ENCODE data around the gene CLEC16A. TPM values are rescaled to one million over a fixed set of nuclear protein-coding genes. Genes with fewer than 3 reads are reported as not detected.

CLEC16A gene
- total and polyA plus RNA-seq, 2 experiments from 2014 or later = 9.9 to 24.1 TPM

GRCh38 chr16:11036868-11037410, 92.6 kb downstream of the CLEC16A start:
- ATAC-seq = no peak
- TF ChIP-seq ZNF331 (CRISPR knock-in tag; IDR thresholded peaks at IDR 0.05; ENCODE audit: low read depth) (no peak), EZH2 (IDR thresholded peaks at IDR 0.05; ENCODE audit: low read depth, unreplicated experiment) (no peak), CTCF (conservative IDR thresholded peaks at IDR 0.05; ENCODE audit: low read depth in 2 of 2) (no peak), CREB1 (CRISPR knock-in tag; IDR thresholded peaks at IDR 0.05; ENCODE audit: low read depth) (no peak), NANOG (IDR thresholded peaks at IDR 0.05; ENCODE audit: borderline replicate concordance) (no peak), JUNB (IDR thresholded peaks at IDR 0.05; ENCODE audit: unreplicated experiment) (no peak), STAT1 (IDR thresholded peaks at IDR 0.05; ENCODE audit: unreplicated experiment) (no peak), ZNF114 (CRISPR knock-in tag; IDR thresholded peaks at IDR 0.05) (no peak), REST (IDR thresholded peaks at IDR 0.05; ENCODE audit: unreplicated experiment) (no peak), EZH2phosphoT487 (IDR thresholded peaks at IDR 0.05; ENCODE audit: unreplicated experiment) (no peak), ETS1 (IDR thresholded peaks at IDR 0.05) (no peak), POLR2AphosphoS5 (IDR thresholded peaks at IDR 0.05; ENCODE audit: low read depth) (no peak)
- Mint-ChIP-seq H3K4me1 (peaks cover 8% of the 10 kb centered on the region), H3K4me3 (no peak overlapping the region), H3K27ac (no peak overlapping the region), H3K27me3 (ENCODE audit: insufficient read depth, low read depth, poor library complexity) (peaks cover 3% of the 10 kb centered on the region), H3K9me3 (no peaks in the 10 kb centered on the region), H3K36me3 (ENCODE audit: low read depth) (peaks cover 4% of the 10 kb centered on the region; the same call in 1 of the 3 replicates)
- Histone ChIP-seq H3F3A (replicated peaks; ENCODE audit: low read depth) (no peaks in the 10 kb centered on the region), H3K79me2 (replicated peaks; ENCODE audit: insufficient read depth) (no peaks in the 10 kb centered on the region; the same call in 1 of the 2 replicates), H3K4me2 (no peak overlapping the region), H3K36me3 (ENCODE audit: insufficient read depth) (no peaks in the 10 kb centered on the region), H3K4me3 (no peak overlapping the region), H3K4me1 (ENCODE audit: insufficient read depth) (no peaks in the 10 kb centered on the region), H3K27me3 (ENCODE audit: insufficient read depth) (no peaks in the 10 kb centered on the region), H4K20me1 (replicated peaks; ENCODE audit: insufficient read depth) (no peaks in the 10 kb centered on the region), H3K27ac (ENCODE audit: low read depth) (no peak overlapping the region), H2AFZ (no peak overlapping the region), H3K9me2 (ENCODE audit: insufficient read depth) (no peaks in the 10 kb centered on the region)
- DNase-seq (ENCODE audit: low spot score) = no peak

All from GM23338 (cell line).